K562 (cell line): ENCODE measurements around the gene GATA2. TPM values are rescaled to one million over a fixed set of nuclear protein-coding genes. Genes with fewer than 3 reads are reported as not detected.

Source experiments
- ATAC-seq: fragments of 200-7000 bp; cut with Tn5 transposase; 3 replicates; pipeline ENCODE4 v1.9.1; 2020; ENCODE audit warnings: moderate library complexity
- BruUV-seq: library from RNA; stranded (reverse); fragments of 400-500 nt; replicated peaks from 2 replicates; lab custom pipeline; 2021; lab: Mats Ljungman, UMichigan
- CTCF ChIA-PET: fragments of 300-600 bp; formaldehyde crosslinking; extraction: SDS; loops from one replicate; lab custom pipeline; 2021; ENCODE audit warnings: low intra/inter-chr PET ratio; lab: Yijun Ruan, JAX
- POLR2A ChIA-PET: fragments of 300-600, 350-650 bp; sonication (Branson Sonifier 250); formaldehyde crosslinking; extraction: SDS; loops from one replicate; lab custom pipeline; 2021; ENCODE audit warnings: antibody characterized with exemption, inconsistent platforms; lab: Yijun Ruan, JAX
- DNase-seq, 4 experiments: peaks; one replicate each; pipeline versions ENCODE4 v3.0.0 to v3.0.0-alpha.2; 2011 to 2018; ENCODE audit warnings: low spot score in 3 of 4, mixed read lengths in 3 of 4; ENCODE audit errors: extremely low read depth in 1 of 4
- FAIRE-seq: peaks from 2 replicates; lab custom pipeline; 2011; peaks lifted over from hg19 to GRCh38; lab: Jason Lieb, UNC
- H2AFZ ChIP-seq: 2 replicates; pipeline ENCODE4 v1.6.0; 2011; ENCODE audit warnings: low read depth, low read length, control low read depth, inconsistent platforms
- H3K27ac ChIP-seq: fragments of 200-600 bp; 3 replicates; pipeline ENCODE4 v1.8.0; 2011; ENCODE audit warnings: low read depth, mild to moderate bottlenecking, control low read depth, inconsistent platforms, low read length, moderate library complexity, mixed read lengths; ENCODE audit errors: extremely low read depth
- H3K27me3 ChIP-seq, 2 experiments: fragments of 300-600 bp in 1 of 2; 2 replicates in 1 of 2; 3 replicates in 1 of 2; pipeline versions ENCODE4 v1.6.0 to v1.8.0; 2011; ENCODE audit warnings: inconsistent platforms in 2 of 2, low read length in 2 of 2, mild to moderate bottlenecking in 1 of 2, mixed read lengths in 1 of 2, moderate library complexity in 1 of 2; ENCODE audit not compliant: control insufficient read depth in 2 of 2, insufficient read depth in 2 of 2
- H3K36me3 ChIP-seq: fragments of 300-600 bp; 3 replicates; pipeline ENCODE4 v1.8.0; 2011; ENCODE audit warnings: mild to moderate bottlenecking, low read length, inconsistent platforms; ENCODE audit not compliant: control insufficient read depth, insufficient read depth
- H3K4me1 ChIP-seq, 2 experiments: fragments of 200-600 bp in 1 of 2; replicated peaks in 1 of 2; 2 replicates in 1 of 2; 3 replicates in 1 of 2; pipeline versions ENCODE4 v1.5.1 to v1.8.0; 2011; ENCODE audit warnings: inconsistent platforms in 2 of 2, low read length in 2 of 2, mild to moderate bottlenecking in 1 of 2, mixed read lengths in 1 of 2, moderate library complexity in 1 of 2; ENCODE audit not compliant: control insufficient read depth in 2 of 2, insufficient read depth in 2 of 2
- H3K4me2 ChIP-seq: 2 replicates; pipeline ENCODE4 v1.6.1; 2011; ENCODE audit warnings: low read length, control low read depth, inconsistent platforms, mixed read lengths; ENCODE audit not compliant: insufficient read depth
- H3K4me3 ChIP-seq: fragments of 200-600 bp; sonication (generic), shearing (Covaris generic); 2 replicates; pipeline ENCODE4 v1.5.1; 2016; ENCODE audit warnings: control low read depth, inconsistent platforms
- H3K79me2 ChIP-seq: fragments of 200-600 bp; 3 replicates; pipeline ENCODE4 v1.8.0; 2011; ENCODE audit warnings: low read length, inconsistent platforms; ENCODE audit not compliant: control insufficient read depth, insufficient read depth
- H3K9ac ChIP-seq, 2 experiments: 2 replicates each; pipeline versions ENCODE4 v1.6.0 to v1.6.1; 2011; ENCODE audit warnings: low read depth in 2 of 2, low read length in 2 of 2, control low read depth in 1 of 2, inconsistent platforms in 1 of 2, mild to moderate bottlenecking in 1 of 2, mixed read lengths in 1 of 2; ENCODE audit not compliant: insufficient read depth in 1 of 2
- H3K9me1 ChIP-seq: one replicate; pipeline ENCODE4 v1.6.0; 2011; ENCODE audit warnings: inconsistent platforms, mild to moderate bottlenecking, low read length, moderate library complexity; ENCODE audit not compliant: control insufficient read depth, insufficient read depth
- H3K9me3 ChIP-seq: replicated peaks from 2 replicates; pipeline ENCODE4 v1.5.1; 2011; ENCODE audit warnings: low read depth, low read length, inconsistent platforms; ENCODE audit not compliant: control insufficient read depth, insufficient read depth
- H4K20me1 ChIP-seq: replicated peaks from 2 replicates; pipeline ENCODE4 v1.6.1; 2011; ENCODE audit warnings: low read length, inconsistent platforms, mixed read lengths; ENCODE audit not compliant: control insufficient read depth, insufficient read depth
- AFF4 ChIP-seq: sonication (generic); formaldehyde crosslinking; IDR thresholded peaks from 2 replicates; pipeline ENCODE4 v1.8.0; 2023; ENCODE audit warnings: mild to moderate bottlenecking, missing genetic modification reagents
- BCOR ChIP-seq: fragments of 450-650 bp; IDR thresholded peaks from 2 replicates; pipeline ENCODE4 v1.6.1; 2016
- CHD4 ChIP-seq: fragments of 200-600 bp; sonication (generic); IDR thresholded peaks from 3 replicates; pipeline ENCODE4 v1.6.1; 2012; ENCODE audit warnings: low read depth, mild to moderate bottlenecking, mixed read lengths, low read length, inconsistent platforms; ENCODE audit not compliant: insufficient read depth, insufficient replicate concordance, poor library complexity, severe bottlenecking
- CSDE1 ChIP-seq, 2 experiments: fragments of 450-650 bp; IDR thresholded peaks; 2 replicates each; pipeline ENCODE4 v1.6.1; 2016; ENCODE audit warnings: mild to moderate bottlenecking in 1 of 2
- EGR1 ChIP-seq: fragments of 450-650 bp; conservative IDR thresholded peaks from 2 replicates; pipeline ENCODE4 v1.6.1; 2017; ENCODE audit warnings: mild to moderate bottlenecking
- FOXK1 ChIP-seq: sonication (generic); formaldehyde crosslinking; IDR thresholded peaks from 2 replicates; pipeline ENCODE4 v1.8.0; 2022; ENCODE audit warnings: missing genetic modification reagents, mild to moderate bottlenecking, borderline replicate concordance
- JUNB ChIP-seq: fragments of 450-650 bp; formaldehyde crosslinking; conservative IDR thresholded peaks from 2 replicates; pipeline ENCODE4 v1.4.0; 2020; ENCODE audit warnings: mild to moderate bottlenecking
- KLF6 ChIP-seq: fragments of 250-450 bp; sonication (Bioruptor Pico); IDR thresholded peaks from 2 replicates; pipeline ENCODE4 v1.4.0; 2020; ENCODE audit warnings: mild to moderate bottlenecking, moderate library complexity, borderline replicate concordance
- MTA2 ChIP-seq: fragments of 450-650 bp; IDR thresholded peaks from 2 replicates; pipeline ENCODE4 v1.6.1; 2016; ENCODE audit warnings: low read depth
- PHB2 ChIP-seq: fragments of 450-650 bp; IDR thresholded peaks from 2 replicates; pipeline ENCODE4 v1.6.1; 2017; ENCODE audit warnings: low read depth
- POLR2G ChIP-seq: fragments of 200-400 bp; formaldehyde crosslinking; IDR thresholded peaks from 2 replicates; pipeline ENCODE4 v1.6.1; 2017; ENCODE audit warnings: low read depth, mild to moderate bottlenecking, antibody characterized with exemption, low read length, moderate library complexity
- RAD21 ChIP-seq, 2 experiments: fragments of 250-450 bp in 1 of 2; fragments of 450-650 bp in 1 of 2; sonication (Bioruptor Pico) in 1 of 2; formaldehyde crosslinking in 1 of 2; IDR thresholded peaks in 1 of 2; conservative IDR thresholded peaks in 1 of 2; 2 replicates each; pipeline versions ENCODE4 v1.4.0 to v1.8.0; 2020 to 2022; ENCODE audit warnings: mild to moderate bottlenecking in 2 of 2, moderate library complexity in 1 of 2
- RBFOX2 ChIP-seq: fragments of 200-400 bp; formaldehyde crosslinking; IDR thresholded peaks from 2 replicates; pipeline ENCODE4 v1.6.1; 2017; ENCODE audit warnings: low read depth, mild to moderate bottlenecking, low read length, moderate library complexity
- USF2 ChIP-seq: sonication (generic); formaldehyde crosslinking; IDR thresholded peaks from 2 replicates; pipeline ENCODE4 v1.5.0; 2020; ENCODE audit warnings: missing genetic modification reagents
- ZBTB1 ChIP-seq: sonication (generic); formaldehyde crosslinking; IDR thresholded peaks from 2 replicates; pipeline ENCODE4 v1.8.1; 2023; ENCODE audit warnings: missing genetic modification reagents, low read depth, mild to moderate bottlenecking, borderline replicate concordance
- ZNF146 ChIP-seq: IDR thresholded peaks from one replicate; pipeline ENCODE4 v1.6.1; 2018; ENCODE audit warnings: missing compliant biosample characterization; ENCODE audit not compliant: unreplicated experiment
- ZNF512 ChIP-seq: IDR thresholded peaks from 2 replicates; pipeline ENCODE4 v1.6.1; 2016; ENCODE audit warnings: missing genetic modification characterization, missing compliant biosample characterization
- WGBS: fragments of 100-300 bp; shearing (Covaris generic); methylation state at CpG from one replicate; pipeline ENCODE4 v1.1.6; 2016; ENCODE audit warnings: low coverage, mixed read lengths; ENCODE audit not compliant: insufficient coverage; ENCODE audit errors: missing lambda C conversion rate; 5-methylcytosine and 5-hydroxymethylcytosine counted together
- in situ Hi-C: fragments of 300-500 bp; cut with MboI; formaldehyde crosslinking; loops from 4 replicates; pipeline ENCODE4 v1.15.0; 2018; ENCODE audit warnings: inconsistent platforms, mixed read lengths
- intact Hi-C: fragments of 100-400 bp; cut with micrococcal nuclease; formaldehyde crosslinking; loops from 2 replicates; pipeline ENCODE4 v1.14.2; 2022
- polyA plus RNA-seq, 8 experiments: library from polyadenylated mRNA; depleted of rRNA in 4 of 8; stranded (reverse) in 5 of 8; unstranded in 3 of 8; fragments of >200 nt; fragmentation: Nextera tagmentation in 2 of 8; fragmentation: Illumina TruSeq in 1 of 8; extraction: Ambion mirVana in 2 of 8; extraction: Trizol in 1 of 8; gene quantifications; 2 replicates each; pipeline versions ENCODE4 v1.2.1 to v1.2.3, GENCODE V29; 2011 to 2014; ENCODE audit warnings: inconsistent platforms in 1 of 8, missing spikeins in 1 of 8
- total RNA-seq, 7 experiments: library from RNA; depleted of rRNA in 6 of 7; stranded (reverse); fragments of >200 nt in 6 of 7; fragmentation: Illumina TruSeq in 2 of 7; extraction: Trizol in 2 of 7; gene quantifications; 2 replicates each; pipeline versions ENCODE4 v1.2.1 to v1.2.3, GENCODE V29; 2011 to 2021; ENCODE audit warnings: low replicate concordance in 1 of 7

The GATA2 gene
- total and polyA plus RNA-seq, 9 of the 15 experiments (the other 6 are each of a cell fraction or from before 2014, with no cell fraction given) = 8.5 to 218 (median 50.8) TPM

- no peak for ATAC-seq
- H3K4me3 ChIP-seq = peak overlapping the region; percentile 98
- CTCF ChIA-PET = no interaction called here
- peak overlapping the region; percentile 98 for H3K9ac ChIP-seq
- H3K9me1 ChIP-seq = no peaks in the 10 kb centered on the region
- POLR2A ChIA-PET = interaction anchor here (0.6 to 1.1 kb wide), 5 partner anchors 10 to 404 kb away, joined by 3 to 5 read pairs (median 4); no protein-coding TSS in a partner anchor
- peaks cover 26% of the 10 kb centered on the region for H4K20me1 ChIP-seq
- H3K9me3 ChIP-seq = no peaks in the 10 kb centered on the region
- no peaks in the 10 kb centered on the region for H3K27me3 ChIP-seq
- H3K4me2 ChIP-seq = peak overlapping the region; percentile 92
- FAIRE-seq = no peak
- peaks cover 100% of the 10 kb centered on the region for H3K79me2 ChIP-seq
- H3K4me1 ChIP-seq = peaks cover 15 to 74% of the 10 kb centered on the region in 2 experiments; a peak in 3 of 5 replicates
- in situ Hi-C loops (no loop called here), intact Hi-C loops (loop anchor here (5.0 kb wide), 1 partner anchor 61 kb away; no protein-coding TSS in a partner anchor)
- no TSS peak for BruUV-seq
- H2AFZ ChIP-seq = no peak overlapping the region
- peaks cover 78% of the 10 kb centered on the region for H3K36me3 ChIP-seq
- peak overlapping the region; percentile 98 for H3K27ac ChIP-seq
- WGBS = 0% methylated on average over 4 of the region's 14 CpGs
- DNase-seq = no peak
- TF ChIP-seq RBFOX2 = peak; percentile 7; the same call in 1 of the 2 replicates
- no peak for TF ChIP-seq ZNF512 (tag)
- TF ChIP-seq ZNF146 (CRISPR knock-in tag) = no peak
- no peak for TF ChIP-seq ZBTB1 (CRISPR knock-in tag)
- 0 out of 2 replicates have a peak, but pooled peaks have one; percentile 1 for TF ChIP-seq EGR1
- no peak for TF ChIP-seq FOXK1
- peak; percentile 1; the same call in 1 of the 2 replicates for TF ChIP-seq POLR2G
- TF ChIP-seq CSDE1 (IDR thresholded peaks at IDR 0.05) = no peak
- no peak for TF ChIP-seq MTA2
- no peak for TF ChIP-seq BCOR
- TF ChIP-seq PHB2 = no peak
- 0 out of 2 replicates have a peak, but pooled peaks have one; percentile 12 for TF ChIP-seq AFF4 (CRISPR knock-in tag)
- no peak for TF ChIP-seq CHD4
- TF ChIP-seq USF2 (CRISPR knock-in tag) = no peak
- TF ChIP-seq RAD21 (CRISPR knock-in tag; conservative IDR thresholded peaks at IDR 0.05 in 1 of 2, IDR thresholded peaks at IDR 0.05 in 1 of 2) = no peak
- TF ChIP-seq KLF6 (CRISPR knock-in tag) = no peak
- no peak for TF ChIP-seq JUNB (CRISPR knock-in tag)
These were observed 6.8 kb downstream of the GATA2 start for GRCh38 chr3:128486205-128486628.
